Subcutaneous abdominal adipose tissue (tissue), 5 donors: ENCODE results near the gene KRT222.

Experiments used
- H3K27ac ChIP-seq: one replicate; pipeline ENCODE4 v1.7.0; 2013; ENCODE audit warnings: low read depth, mild to moderate bottlenecking, inconsistent platforms, low read length, moderate library complexity
- H3K27me3 ChIP-seq, 5 donors: one replicate each; pipeline ENCODE4 v1.7.0; 2013; ENCODE audit warnings: low read length in 5 of 5, inconsistent platforms in 1 of 5; ENCODE audit not compliant: control insufficient read depth in 5 of 5, insufficient read depth in 4 of 5
- H3K36me3 ChIP-seq, 5 donors: one replicate each; pipeline ENCODE4 v1.7.0; 2013; ENCODE audit warnings: low read length in 5 of 5; ENCODE audit not compliant: control insufficient read depth in 5 of 5, insufficient read depth in 5 of 5
- H3K4me1 ChIP-seq, 5 donors: one replicate each; pipeline ENCODE4 v1.7.0; 2013; ENCODE audit warnings: low read length in 5 of 5, mild to moderate bottlenecking in 3 of 5, moderate library complexity in 1 of 5; ENCODE audit not compliant: control insufficient read depth in 5 of 5, insufficient read depth in 5 of 5
- H3K4me3 ChIP-seq, 5 donors: one replicate each; pipeline ENCODE4 v1.7.0; 2013; ENCODE audit warnings: low read length in 5 of 5, low read depth in 1 of 5
- H3K9ac ChIP-seq, 5 donors: one replicate each; pipeline ENCODE4 v1.7.0; 2013; ENCODE audit warnings: low read length in 5 of 5, mild to moderate bottlenecking in 4 of 5, moderate library complexity in 3 of 5
- H3K9me3 ChIP-seq, 5 donors: one replicate each; pipeline ENCODE4 v1.7.0; 2013; ENCODE audit warnings: low read length in 5 of 5; ENCODE audit not compliant: control insufficient read depth in 5 of 5
- donor health status: healthy.
- donor health status: healthy.
- donor health status: healthy.
- donor health status: healthy.
- donor health status: healthy.

Gene KRT222

DNA sequence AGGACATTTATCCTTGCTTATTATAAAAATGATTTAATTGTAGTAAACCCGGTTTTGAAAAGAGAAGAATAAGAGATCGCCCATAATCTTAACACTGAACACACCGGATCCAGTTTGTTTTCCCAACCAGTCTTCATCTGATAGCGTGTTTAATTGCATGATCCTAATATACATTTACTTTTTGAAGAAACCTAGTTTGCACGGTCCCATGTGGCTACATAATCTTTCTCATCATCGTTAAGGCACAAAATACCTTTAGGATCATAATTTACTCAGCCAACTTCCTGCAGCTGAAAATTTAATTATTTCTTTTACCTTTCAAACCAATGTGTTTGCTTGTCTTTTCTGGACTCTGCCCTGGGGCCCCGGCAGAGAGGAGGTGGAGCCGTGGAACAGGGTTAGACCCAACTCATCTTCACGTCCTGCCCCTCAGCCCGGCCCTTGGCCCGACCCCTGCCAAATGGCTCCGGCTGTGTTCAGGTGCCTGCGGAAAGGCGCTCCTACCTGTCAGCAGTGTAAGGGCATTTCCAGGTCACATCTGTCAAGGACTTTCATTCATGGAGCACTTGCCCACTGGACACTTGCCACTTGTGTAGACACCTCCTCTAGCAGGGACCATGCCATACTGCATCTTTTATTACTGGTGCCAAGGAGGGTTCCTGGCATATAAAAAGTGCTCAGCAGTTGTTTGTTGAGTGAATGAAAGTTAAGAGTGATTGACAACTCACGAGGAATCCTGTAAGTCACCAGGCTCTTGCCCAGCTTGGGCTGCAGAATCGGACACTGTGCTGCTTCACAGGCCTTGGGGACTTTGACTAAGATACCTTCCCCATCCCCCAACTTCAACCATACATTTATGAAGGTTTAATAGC, 46.0 kb downstream of the KRT222 start:
- Histone ChIP-seq H3K27me3 (peaks cover 0 to 16% (median 3%) of the 10 kb centered on the region in 5 donors), H3K36me3 (no peaks in the 10 kb centered on the region), H3K27ac (no peak overlapping the region), H3K9ac (no peak overlapping the region), H3K4me1 (peaks cover 0 to 27% (median 17%) of the 10 kb centered on the region in 5 donors), H3K4me3 (no peak overlapping the region), H3K9me3 (no peaks in the 10 kb centered on the region)

DNA sequence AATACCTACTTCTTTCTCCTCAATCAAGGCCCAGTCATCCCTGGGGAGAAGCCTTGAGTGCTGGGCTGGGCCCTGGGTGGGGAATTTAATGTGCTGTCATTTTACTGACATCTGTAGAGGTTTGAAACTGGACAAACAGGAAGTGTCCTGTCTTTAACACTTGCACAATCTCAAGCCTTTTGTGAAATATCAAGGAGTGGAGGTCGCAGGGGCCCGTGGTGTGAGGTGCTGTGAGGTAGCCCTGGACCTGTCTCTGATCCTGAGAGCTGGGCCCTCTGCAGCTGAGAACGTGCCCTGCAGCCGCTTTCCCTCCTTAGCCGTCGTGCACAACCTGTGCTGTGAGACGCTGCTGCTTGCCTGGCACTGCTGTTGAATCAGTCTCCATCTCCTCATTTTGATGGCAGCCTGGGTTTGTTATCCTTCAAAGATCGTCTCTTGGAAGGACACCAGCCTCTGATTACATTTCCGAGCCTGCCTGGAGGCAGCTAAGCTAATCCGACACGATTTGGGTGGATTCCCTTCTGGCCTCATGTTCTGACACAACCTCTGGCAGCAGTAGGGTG, 47.2 kb downstream of the KRT222 start:
- Histone ChIP-seq H3K4me3 (no peak overlapping the region), H3K4me1 (peaks cover 0 to 27% (median 17%) of the 10 kb centered on the region in 5 donors), H3K36me3 (no peaks in the 10 kb centered on the region), H3K27me3 (peaks cover 0 to 16% (median 3%) of the 10 kb centered on the region in 5 donors), H3K9me3 (no peaks in the 10 kb centered on the region), H3K27ac (no peak overlapping the region), H3K9ac (no peak overlapping the region)

DNA sequence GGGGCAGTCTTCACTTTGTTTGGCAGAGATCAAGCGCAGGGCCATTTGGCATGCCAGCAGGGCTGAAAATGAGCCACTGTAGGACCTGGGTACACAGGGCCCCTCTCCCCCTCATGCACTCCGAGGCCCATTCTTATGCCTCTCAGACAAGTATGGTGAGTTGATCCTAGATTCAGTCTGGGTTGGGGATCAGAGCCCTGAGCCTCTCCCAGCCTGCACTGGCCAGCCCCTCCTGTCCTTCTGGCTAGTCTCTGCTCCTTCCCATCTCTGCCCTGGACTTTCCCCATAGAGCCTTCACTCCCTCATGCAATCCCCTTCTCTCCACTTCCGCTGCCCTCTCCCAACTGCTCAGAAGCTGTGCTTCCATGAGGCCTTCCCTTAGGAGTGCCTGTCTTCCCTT, 48.4 kb downstream of the KRT222 start:
- no peak overlapping the region for H3K9ac ChIP-seq
- no peaks in the 10 kb centered on the region for H3K9me3 ChIP-seq
- H3K27me3 ChIP-seq, result peaks cover 0 to 16% (median 3%) of the 10 kb centered on the region in 5 donors
- no peak overlapping the region for H3K4me3 ChIP-seq
- peaks cover 2 to 19% (median 13%) of the 10 kb centered on the region in 5 donors for H3K4me1 ChIP-seq
- no peak overlapping the region for H3K27ac ChIP-seq
- H3K36me3 ChIP-seq, result no peaks in the 10 kb centered on the region

DNA sequence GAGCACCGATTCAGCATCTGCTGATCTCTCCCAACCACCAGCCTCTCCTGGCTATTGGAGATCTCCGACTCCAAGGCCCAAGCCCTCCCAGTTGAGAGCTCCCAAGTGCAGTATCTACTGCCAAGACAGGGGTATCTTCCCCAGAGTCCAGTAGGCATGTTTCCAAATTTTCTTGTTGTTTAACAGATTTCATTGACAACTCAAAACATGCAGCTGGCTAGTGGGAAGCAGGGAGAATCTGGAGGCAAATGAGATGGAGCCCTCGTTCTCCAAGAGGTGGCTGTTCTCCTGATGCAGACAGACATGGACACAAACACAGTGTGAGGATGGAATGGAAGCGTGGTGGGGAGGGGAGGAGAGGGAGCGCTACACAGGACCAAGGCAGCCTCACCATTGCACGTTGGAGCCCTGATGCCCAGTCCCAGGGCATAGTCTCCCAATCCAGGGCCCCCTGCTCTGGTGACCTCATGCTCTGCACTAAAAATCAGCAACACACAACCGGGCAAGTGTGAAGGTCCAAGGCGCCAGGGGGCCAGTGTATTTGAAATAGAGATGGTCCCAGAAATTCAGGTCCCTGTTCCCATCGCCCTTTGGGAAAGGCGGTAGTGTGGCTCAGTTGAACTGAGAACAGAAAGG, 49.0 kb downstream of the KRT222 start:
- H3K27ac ChIP-seq, result no peak overlapping the region

GRCh38 chr17:40615068-40615840, 49.7 kb downstream of the KRT222 start:
- Histone ChIP-seq H3K27ac (no peak overlapping the region), H3K9ac (no peak overlapping the region), H3K36me3 (no peaks in the 10 kb centered on the region), H3K4me3 (no peak overlapping the region), H3K4me1 (peaks cover 2 to 19% (median 13%) of the 10 kb centered on the region in 5 donors), H3K9me3 (no peaks in the 10 kb centered on the region), H3K27me3 (peaks cover 0 to 13% (median 2%) of the 10 kb centered on the region in 5 donors)

More for the DNA sequence above, 49.0 kb downstream of the KRT222 start:
- Histone ChIP-seq H3K9ac (no peak overlapping the region), H3K9me3 (no peaks in the 10 kb centered on the region), H3K27me3 (peaks cover 0 to 14% (median 3%) of the 10 kb centered on the region in 5 donors), H3K36me3 (no peaks in the 10 kb centered on the region), H3K4me1 (peaks cover 2 to 19% (median 13%) of the 10 kb centered on the region in 5 donors), H3K4me3 (no peak overlapping the region)

GRCh38 chr17:40614431-40615067, 50.4 kb downstream of the KRT222 start:
- Histone ChIP-seq H3K4me3 (no peak overlapping the region), H3K9me3 (no peaks in the 10 kb centered on the region), H3K4me1 (peaks cover 0 to 13% (median 8%) of the 10 kb centered on the region in 5 donors), H3K9ac (no peak overlapping the region), H3K36me3 (no peaks in the 10 kb centered on the region), H3K27ac (no peak overlapping the region), H3K27me3 (peaks cover 0 to 13% (median 2%) of the 10 kb centered on the region in 5 donors)

DNA sequence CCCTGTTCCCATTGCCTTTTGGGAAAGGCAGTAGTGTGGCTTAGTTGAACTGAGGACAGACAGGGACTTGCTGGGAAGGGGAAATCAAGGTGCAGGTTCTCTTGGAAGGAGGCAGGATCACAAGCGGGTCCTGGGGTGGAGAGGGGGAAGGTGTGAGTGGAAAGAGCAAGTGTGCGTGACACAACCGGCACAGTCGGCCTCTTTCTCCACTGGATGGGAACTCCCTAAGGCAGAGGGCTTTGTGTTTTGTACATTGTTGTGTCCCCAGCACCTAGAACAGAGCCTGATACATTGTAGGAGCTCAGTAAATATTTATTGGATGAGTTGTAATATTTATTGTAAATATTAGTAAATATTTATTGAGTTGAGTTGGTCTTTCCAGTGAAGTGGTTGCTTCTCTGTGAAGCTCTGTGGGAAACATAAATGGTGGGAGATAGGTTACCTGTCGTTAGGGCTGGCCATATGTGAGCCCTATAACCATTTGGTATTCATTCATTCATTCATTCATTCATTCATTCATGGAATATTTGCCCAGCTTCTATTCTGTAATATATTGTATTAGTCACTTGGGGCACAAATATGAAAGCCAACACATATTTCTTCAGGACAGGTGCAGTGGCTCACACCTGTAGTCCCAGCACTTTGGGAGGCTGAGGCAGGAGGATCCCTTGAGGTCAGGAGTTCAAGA, 51.4 kb downstream of the KRT222 start:
- H3K4me1 ChIP-seq, result peaks cover 0 to 17% (median 10%) of the 10 kb centered on the region in 5 donors
- no peaks in the 10 kb centered on the region for H3K9me3 ChIP-seq
- H3K27me3 ChIP-seq, result peaks cover 0 to 7% (median 0%) of the 10 kb centered on the region in 5 donors
- H3K36me3 ChIP-seq, result no peaks in the 10 kb centered on the region
- no peak overlapping the region for H3K4me3 ChIP-seq
- peak overlapping the region in 1 of 5 donors; percentile 1 for H3K9ac ChIP-seq
- H3K27ac ChIP-seq, result no peak overlapping the region

DNA sequence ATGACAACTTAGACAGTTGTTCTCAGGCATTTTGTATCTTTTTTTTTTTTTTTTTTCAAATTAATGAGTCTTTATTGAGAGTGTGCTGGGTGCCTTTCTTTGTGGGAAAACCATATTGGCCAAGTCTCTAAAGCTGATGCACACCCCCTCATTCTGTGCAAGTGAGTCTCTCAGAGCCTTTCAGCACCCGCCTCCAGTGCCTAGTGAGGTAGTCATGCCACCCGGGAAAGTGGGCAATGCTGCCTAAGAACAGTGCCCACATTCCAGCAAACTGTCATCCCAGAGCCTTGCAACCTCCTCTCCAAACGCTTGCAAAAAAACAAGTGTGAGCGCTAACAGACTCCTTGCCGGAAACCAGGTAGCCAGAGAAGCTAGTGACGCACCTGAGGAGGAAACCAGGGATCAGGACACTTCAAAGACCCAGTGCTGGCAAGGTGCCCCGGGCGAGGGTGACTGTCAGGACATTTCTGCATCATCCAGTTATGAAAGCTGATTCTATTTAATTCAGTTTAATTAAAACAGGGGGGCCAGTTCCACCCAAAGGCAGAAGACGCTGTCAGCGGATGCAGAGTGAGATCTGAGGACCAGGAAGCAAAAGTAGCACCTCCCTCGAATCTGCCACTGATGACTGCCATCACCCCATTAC, 52.3 kb downstream of the KRT222 start:
- no peak overlapping the region for H3K9ac ChIP-seq
- no peaks in the 10 kb centered on the region for H3K9me3 ChIP-seq
- H3K27ac ChIP-seq, result no peak overlapping the region
- peaks cover 0 to 4% (median 0%) of the 10 kb centered on the region in 5 donors for H3K27me3 ChIP-seq
- no peaks in the 10 kb centered on the region for H3K36me3 ChIP-seq
- H3K4me3 ChIP-seq, result no peak overlapping the region
- H3K4me1 ChIP-seq, result peaks cover 0 to 18% (median 9%) of the 10 kb centered on the region in 5 donors
